PFSK-1 (cell line): ENCODE measurements around the gene DIAPH2.

Experiments
- FOXP2 ChIP-seq: optimal IDR thresholded peaks from 2 replicates; pipeline ENCODE3; 2011; ENCODE audit warnings: borderline replicate concordance, control low read depth, inconsistent platforms; ENCODE audit not compliant: insufficient read depth; ENCODE audit errors: extremely low read length, extremely low read depth
- POLR2AphosphoS5 ChIP-seq: IDR thresholded peaks from 2 replicates; pipeline ENCODE4 v1.6.1; 2012; ENCODE audit warnings: low read depth, mild to moderate bottlenecking, control low read depth, low read length, moderate library complexity
- SIN3A ChIP-seq: IDR thresholded peaks from 2 replicates; pipeline ENCODE4 v1.6.1; 2012; ENCODE audit warnings: mild to moderate bottlenecking, low read length, moderate library complexity, borderline replicate concordance; ENCODE audit not compliant: insufficient read depth
- TAF1 ChIP-seq: IDR thresholded peaks from 2 replicates; pipeline ENCODE4 v1.6.1; 2012; ENCODE audit warnings: low read length, control low read depth, borderline replicate concordance; ENCODE audit not compliant: insufficient read depth
- TF ChIP-seq, protein P1 (sequence below), 2 experiments: IDR thresholded peaks; 2 replicates each; pipeline versions ENCODE4 v1.6.1 to v1.8.0; 2011 to 2012; ENCODE audit warnings: low read depth in 2 of 2, low read length in 2 of 2, control low read depth in 1 of 2, inconsistent platforms in 1 of 2, mild to moderate bottlenecking in 1 of 2, moderate library complexity in 1 of 2; ENCODE audit not compliant: insufficient read depth in 1 of 2

DIAPH2 gene

DNA sequence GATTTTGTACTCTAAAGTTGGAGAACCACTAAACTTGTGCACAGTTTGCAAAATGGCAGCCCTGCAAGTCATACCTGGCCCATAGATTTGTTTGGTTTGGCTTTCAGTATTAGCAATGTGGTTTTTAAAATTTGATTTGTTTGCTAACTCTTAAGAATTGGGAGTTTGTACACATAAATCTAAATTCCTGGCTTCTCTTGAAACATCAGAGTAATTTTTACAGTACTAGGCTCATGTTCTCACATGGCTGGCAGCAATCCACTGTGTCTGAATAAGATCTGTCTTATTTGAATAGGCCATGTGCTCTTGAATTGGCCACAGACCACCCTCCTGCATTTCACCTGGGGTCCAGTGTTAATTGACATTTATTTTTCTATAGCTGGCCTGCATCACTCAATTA lies 21.3 kb downstream of the DIAPH2 start:
- TF ChIP-seq POLR2AphosphoS5 (no peak), SIN3A (no peak), FOXP2 (no peak), TAF1 (no peak)
- TF ChIP-seq, protein P1, sequence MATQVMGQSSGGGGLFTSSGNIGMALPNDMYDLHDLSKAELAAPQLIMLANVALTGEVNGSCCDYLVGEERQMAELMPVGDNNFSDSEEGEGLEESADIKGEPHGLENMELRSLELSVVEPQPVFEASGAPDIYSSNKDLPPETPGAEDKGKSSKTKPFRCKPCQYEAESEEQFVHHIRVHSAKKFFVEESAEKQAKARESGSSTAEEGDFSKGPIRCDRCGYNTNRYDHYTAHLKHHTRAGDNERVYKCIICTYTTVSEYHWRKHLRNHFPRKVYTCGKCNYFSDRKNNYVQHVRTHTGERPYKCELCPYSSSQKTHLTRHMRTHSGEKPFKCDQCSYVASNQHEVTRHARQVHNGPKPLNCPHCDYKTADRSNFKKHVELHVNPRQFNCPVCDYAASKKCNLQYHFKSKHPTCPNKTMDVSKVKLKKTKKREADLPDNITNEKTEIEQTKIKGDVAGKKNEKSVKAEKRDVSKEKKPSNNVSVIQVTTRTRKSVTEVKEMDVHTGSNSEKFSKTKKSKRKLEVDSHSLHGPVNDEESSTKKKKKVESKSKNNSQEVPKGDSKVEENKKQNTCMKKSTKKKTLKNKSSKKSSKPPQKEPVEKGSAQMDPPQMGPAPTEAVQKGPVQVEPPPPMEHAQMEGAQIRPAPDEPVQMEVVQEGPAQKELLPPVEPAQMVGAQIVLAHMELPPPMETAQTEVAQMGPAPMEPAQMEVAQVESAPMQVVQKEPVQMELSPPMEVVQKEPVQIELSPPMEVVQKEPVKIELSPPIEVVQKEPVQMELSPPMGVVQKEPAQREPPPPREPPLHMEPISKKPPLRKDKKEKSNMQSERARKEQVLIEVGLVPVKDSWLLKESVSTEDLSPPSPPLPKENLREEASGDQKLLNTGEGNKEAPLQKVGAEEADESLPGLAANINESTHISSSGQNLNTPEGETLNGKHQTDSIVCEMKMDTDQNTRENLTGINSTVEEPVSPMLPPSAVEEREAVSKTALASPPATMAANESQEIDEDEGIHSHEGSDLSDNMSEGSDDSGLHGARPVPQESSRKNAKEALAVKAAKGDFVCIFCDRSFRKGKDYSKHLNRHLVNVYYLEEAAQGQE (IDR thresholded peaks at IDR 0.05; ENCODE audit: insufficient read depth in 1 of 2, low read depth in 2 of 2, low read length in 2 of 2) = no peak

DNA sequence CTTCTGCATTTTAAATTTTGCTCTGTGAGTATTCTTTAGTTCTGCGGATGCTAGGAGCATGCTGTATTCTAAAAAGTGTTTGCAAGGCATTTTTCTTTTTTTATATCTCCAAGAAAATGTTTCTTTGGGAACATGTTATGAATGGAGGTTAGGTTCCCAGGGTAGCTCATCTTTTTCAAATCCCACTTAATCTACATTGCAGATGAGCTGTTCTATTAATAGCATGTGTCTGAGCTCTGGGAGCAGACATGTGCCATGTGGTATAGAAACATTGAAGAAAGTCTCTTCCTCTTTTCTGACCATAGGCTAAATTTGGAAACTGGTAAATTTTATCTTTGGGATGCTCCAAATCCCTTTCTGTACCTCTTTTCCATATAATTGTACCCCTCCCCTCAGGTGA lies 23.2 kb downstream of the DIAPH2 start:
- no peak for TF ChIP-seq SIN3A
- TF ChIP-seq TAF1 = no peak
- TF ChIP-seq, protein P1 (IDR thresholded peaks at IDR 0.05; ENCODE audit: insufficient read depth in 1 of 2, low read depth in 2 of 2, low read length in 2 of 2) = no peak
- no peak for TF ChIP-seq FOXP2
- no peak for TF ChIP-seq POLR2AphosphoS5

DNA sequence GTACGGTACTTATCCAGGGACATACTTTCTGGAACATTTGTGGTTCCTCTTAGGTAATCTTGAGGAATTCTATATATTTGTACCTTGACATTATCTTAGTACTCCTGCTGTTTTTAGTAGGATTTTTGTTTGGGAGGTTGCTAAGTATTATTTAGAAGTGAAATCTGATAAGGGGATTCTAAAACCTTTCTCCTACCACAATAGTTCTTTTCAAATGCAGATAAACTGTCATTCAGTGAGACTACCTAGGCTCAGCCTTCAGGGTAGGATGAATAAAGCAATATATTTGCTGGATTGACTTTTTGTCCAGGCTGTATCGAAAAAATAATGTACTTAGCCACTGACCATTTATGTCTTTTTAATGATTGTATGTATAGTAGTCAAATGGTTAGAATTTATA lies 25.4 kb downstream of the DIAPH2 start:
- TF ChIP-seq FOXP2 (no peak), SIN3A (no peak)

DNA sequence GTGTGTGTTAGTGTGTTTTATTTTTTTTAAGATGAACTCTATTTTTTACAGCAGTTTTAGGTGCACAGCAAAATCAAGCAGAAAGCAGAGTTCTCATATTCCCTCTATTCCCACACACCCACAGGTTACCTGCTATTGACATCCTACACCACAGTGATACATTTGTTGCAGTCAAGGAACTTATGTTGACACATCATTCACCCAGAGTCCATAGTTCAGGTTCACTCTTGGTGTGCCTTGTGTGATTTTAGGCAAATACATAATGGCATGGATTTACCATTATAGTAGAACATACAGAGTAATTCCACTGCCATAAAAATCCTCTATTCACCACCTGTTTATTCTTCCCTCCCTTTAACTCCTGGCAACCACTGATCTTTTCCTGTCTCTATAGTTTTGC lies 28.7 kb downstream of the DIAPH2 start:
- no peak for TF ChIP-seq SIN3A
- TF ChIP-seq, protein P1 (IDR thresholded peaks at IDR 0.05; ENCODE audit: insufficient read depth in 1 of 2, low read depth in 2 of 2, low read length in 2 of 2) = no peak
- TF ChIP-seq FOXP2 = no peak
- no peak for TF ChIP-seq TAF1
- no peak for TF ChIP-seq POLR2AphosphoS5

DNA sequence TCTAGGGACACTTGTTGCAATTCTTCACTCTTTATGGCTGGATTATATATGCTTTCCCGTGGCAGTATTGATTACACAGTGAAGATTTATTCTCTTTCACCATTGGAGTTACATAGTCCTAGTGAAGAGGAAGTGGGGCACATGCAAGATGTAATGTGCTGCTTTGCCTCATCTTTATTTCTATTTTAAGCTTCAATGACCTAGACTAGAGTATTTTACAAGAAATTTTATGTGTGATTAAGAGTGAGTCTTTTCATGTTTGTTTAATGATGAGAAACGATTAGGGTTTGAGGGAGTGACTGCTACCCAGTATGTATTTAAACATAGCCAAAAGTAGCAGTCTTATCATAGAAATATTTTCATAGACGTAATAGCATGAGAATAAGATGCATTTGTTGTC lies 30.8 kb downstream of the DIAPH2 start:
- TF ChIP-seq, protein P1 (IDR thresholded peaks at IDR 0.05; ENCODE audit: insufficient read depth in 1 of 2, low read depth in 2 of 2, low read length in 2 of 2) = no peak
- TF ChIP-seq TAF1 = no peak
- TF ChIP-seq SIN3A = no peak
- no peak for TF ChIP-seq POLR2AphosphoS5
- TF ChIP-seq FOXP2 = no peak
